Measurements from ENCODE around the gene CREB3. TPM values are rescaled to one million over a fixed set of nuclear protein-coding genes. Genes with fewer than 3 reads are reported as not detected.

Gene CREB3
- total and polyA plus RNA-seq, 2 experiments from 2014 or later = 20.3 to 32.4 TPM

DNA sequence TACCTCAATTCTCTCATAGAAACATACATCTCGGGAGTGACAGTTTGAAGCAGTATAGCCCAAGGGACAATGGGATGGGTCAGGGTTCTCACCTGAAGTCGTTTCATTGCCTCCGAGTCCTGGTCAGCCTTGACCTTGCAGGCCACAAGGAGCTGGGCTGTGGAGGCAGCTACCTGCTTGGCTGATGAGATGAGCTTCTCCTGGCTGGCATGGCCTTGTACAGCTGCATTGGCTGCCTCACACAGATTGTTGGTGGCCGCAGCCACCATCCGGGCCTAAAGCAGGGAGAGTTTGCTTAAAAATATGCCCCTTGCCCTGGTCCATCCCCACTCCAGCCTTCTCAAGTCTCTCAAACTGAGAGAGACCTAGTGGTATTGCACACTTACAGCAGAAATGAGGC is 34.2 kb upstream of the CREB3 start:
- Mint-ChIP-seq H3K27me3 (ENCODE audit: insufficient read depth, low read depth, poor library complexity) (peaks cover 10% of the 10 kb centered on the region), H3K9me3 (no peaks in the 10 kb centered on the region), H3K36me3 (ENCODE audit: low read depth) (no peaks in the 10 kb centered on the region; the same call in none of the 3 replicates), H3K4me3 (no peak overlapping the region), H3K27ac (no peak overlapping the region), H3K4me1 (no peaks in the 10 kb centered on the region)
- H3F3A ChIP-seq (replicated peaks; ENCODE audit: low read depth) = peaks cover 6% of the 10 kb centered on the region
- no peak overlapping the region for H3K4me2 ChIP-seq
- no peak overlapping the region for H3K4me3 ChIP-seq
- no peaks in the 10 kb centered on the region for H3K79me2 ChIP-seq (replicated peaks; ENCODE audit: insufficient read depth)
- no peak for TF ChIP-seq EZH2 (IDR thresholded peaks at IDR 0.05; ENCODE audit: low read depth, unreplicated experiment)
- no peak for TF ChIP-seq CREB1 (CRISPR knock-in tag; IDR thresholded peaks at IDR 0.05; ENCODE audit: low read depth)
- no peak for TF ChIP-seq NANOG (IDR thresholded peaks at IDR 0.05; ENCODE audit: borderline replicate concordance)
- TF ChIP-seq JUNB (IDR thresholded peaks at IDR 0.05; ENCODE audit: unreplicated experiment) = no peak
- TF ChIP-seq POLR2AphosphoS5 (IDR thresholded peaks at IDR 0.05; ENCODE audit: low read depth) = no peak
- TF ChIP-seq, protein P1, sequence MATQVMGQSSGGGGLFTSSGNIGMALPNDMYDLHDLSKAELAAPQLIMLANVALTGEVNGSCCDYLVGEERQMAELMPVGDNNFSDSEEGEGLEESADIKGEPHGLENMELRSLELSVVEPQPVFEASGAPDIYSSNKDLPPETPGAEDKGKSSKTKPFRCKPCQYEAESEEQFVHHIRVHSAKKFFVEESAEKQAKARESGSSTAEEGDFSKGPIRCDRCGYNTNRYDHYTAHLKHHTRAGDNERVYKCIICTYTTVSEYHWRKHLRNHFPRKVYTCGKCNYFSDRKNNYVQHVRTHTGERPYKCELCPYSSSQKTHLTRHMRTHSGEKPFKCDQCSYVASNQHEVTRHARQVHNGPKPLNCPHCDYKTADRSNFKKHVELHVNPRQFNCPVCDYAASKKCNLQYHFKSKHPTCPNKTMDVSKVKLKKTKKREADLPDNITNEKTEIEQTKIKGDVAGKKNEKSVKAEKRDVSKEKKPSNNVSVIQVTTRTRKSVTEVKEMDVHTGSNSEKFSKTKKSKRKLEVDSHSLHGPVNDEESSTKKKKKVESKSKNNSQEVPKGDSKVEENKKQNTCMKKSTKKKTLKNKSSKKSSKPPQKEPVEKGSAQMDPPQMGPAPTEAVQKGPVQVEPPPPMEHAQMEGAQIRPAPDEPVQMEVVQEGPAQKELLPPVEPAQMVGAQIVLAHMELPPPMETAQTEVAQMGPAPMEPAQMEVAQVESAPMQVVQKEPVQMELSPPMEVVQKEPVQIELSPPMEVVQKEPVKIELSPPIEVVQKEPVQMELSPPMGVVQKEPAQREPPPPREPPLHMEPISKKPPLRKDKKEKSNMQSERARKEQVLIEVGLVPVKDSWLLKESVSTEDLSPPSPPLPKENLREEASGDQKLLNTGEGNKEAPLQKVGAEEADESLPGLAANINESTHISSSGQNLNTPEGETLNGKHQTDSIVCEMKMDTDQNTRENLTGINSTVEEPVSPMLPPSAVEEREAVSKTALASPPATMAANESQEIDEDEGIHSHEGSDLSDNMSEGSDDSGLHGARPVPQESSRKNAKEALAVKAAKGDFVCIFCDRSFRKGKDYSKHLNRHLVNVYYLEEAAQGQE (IDR thresholded peaks at IDR 0.05; ENCODE audit: unreplicated experiment) = no peak
- TF ChIP-seq EZH2phosphoT487 (IDR thresholded peaks at IDR 0.05; ENCODE audit: unreplicated experiment) = no peak
- TF ChIP-seq, protein P2, sequence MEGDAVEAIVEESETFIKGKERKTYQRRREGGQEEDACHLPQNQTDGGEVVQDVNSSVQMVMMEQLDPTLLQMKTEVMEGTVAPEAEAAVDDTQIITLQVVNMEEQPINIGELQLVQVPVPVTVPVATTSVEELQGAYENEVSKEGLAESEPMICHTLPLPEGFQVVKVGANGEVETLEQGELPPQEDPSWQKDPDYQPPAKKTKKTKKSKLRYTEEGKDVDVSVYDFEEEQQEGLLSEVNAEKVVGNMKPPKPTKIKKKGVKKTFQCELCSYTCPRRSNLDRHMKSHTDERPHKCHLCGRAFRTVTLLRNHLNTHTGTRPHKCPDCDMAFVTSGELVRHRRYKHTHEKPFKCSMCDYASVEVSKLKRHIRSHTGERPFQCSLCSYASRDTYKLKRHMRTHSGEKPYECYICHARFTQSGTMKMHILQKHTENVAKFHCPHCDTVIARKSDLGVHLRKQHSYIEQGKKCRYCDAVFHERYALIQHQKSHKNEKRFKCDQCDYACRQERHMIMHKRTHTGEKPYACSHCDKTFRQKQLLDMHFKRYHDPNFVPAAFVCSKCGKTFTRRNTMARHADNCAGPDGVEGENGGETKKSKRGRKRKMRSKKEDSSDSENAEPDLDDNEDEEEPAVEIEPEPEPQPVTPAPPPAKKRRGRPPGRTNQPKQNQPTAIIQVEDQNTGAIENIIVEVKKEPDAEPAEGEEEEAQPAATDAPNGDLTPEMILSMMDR (conservative IDR thresholded peaks at IDR 0.05; ENCODE audit: low read depth in 2 of 2) = no peak
- TF ChIP-seq, protein P3, sequence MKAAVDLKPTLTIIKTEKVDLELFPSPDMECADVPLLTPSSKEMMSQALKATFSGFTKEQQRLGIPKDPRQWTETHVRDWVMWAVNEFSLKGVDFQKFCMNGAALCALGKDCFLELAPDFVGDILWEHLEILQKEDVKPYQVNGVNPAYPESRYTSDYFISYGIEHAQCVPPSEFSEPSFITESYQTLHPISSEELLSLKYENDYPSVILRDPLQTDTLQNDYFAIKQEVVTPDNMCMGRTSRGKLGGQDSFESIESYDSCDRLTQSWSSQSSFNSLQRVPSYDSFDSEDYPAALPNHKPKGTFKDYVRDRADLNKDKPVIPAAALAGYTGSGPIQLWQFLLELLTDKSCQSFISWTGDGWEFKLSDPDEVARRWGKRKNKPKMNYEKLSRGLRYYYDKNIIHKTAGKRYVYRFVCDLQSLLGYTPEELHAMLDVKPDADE (IDR thresholded peaks at IDR 0.05) = no peak
- TF ChIP-seq, protein P4, sequence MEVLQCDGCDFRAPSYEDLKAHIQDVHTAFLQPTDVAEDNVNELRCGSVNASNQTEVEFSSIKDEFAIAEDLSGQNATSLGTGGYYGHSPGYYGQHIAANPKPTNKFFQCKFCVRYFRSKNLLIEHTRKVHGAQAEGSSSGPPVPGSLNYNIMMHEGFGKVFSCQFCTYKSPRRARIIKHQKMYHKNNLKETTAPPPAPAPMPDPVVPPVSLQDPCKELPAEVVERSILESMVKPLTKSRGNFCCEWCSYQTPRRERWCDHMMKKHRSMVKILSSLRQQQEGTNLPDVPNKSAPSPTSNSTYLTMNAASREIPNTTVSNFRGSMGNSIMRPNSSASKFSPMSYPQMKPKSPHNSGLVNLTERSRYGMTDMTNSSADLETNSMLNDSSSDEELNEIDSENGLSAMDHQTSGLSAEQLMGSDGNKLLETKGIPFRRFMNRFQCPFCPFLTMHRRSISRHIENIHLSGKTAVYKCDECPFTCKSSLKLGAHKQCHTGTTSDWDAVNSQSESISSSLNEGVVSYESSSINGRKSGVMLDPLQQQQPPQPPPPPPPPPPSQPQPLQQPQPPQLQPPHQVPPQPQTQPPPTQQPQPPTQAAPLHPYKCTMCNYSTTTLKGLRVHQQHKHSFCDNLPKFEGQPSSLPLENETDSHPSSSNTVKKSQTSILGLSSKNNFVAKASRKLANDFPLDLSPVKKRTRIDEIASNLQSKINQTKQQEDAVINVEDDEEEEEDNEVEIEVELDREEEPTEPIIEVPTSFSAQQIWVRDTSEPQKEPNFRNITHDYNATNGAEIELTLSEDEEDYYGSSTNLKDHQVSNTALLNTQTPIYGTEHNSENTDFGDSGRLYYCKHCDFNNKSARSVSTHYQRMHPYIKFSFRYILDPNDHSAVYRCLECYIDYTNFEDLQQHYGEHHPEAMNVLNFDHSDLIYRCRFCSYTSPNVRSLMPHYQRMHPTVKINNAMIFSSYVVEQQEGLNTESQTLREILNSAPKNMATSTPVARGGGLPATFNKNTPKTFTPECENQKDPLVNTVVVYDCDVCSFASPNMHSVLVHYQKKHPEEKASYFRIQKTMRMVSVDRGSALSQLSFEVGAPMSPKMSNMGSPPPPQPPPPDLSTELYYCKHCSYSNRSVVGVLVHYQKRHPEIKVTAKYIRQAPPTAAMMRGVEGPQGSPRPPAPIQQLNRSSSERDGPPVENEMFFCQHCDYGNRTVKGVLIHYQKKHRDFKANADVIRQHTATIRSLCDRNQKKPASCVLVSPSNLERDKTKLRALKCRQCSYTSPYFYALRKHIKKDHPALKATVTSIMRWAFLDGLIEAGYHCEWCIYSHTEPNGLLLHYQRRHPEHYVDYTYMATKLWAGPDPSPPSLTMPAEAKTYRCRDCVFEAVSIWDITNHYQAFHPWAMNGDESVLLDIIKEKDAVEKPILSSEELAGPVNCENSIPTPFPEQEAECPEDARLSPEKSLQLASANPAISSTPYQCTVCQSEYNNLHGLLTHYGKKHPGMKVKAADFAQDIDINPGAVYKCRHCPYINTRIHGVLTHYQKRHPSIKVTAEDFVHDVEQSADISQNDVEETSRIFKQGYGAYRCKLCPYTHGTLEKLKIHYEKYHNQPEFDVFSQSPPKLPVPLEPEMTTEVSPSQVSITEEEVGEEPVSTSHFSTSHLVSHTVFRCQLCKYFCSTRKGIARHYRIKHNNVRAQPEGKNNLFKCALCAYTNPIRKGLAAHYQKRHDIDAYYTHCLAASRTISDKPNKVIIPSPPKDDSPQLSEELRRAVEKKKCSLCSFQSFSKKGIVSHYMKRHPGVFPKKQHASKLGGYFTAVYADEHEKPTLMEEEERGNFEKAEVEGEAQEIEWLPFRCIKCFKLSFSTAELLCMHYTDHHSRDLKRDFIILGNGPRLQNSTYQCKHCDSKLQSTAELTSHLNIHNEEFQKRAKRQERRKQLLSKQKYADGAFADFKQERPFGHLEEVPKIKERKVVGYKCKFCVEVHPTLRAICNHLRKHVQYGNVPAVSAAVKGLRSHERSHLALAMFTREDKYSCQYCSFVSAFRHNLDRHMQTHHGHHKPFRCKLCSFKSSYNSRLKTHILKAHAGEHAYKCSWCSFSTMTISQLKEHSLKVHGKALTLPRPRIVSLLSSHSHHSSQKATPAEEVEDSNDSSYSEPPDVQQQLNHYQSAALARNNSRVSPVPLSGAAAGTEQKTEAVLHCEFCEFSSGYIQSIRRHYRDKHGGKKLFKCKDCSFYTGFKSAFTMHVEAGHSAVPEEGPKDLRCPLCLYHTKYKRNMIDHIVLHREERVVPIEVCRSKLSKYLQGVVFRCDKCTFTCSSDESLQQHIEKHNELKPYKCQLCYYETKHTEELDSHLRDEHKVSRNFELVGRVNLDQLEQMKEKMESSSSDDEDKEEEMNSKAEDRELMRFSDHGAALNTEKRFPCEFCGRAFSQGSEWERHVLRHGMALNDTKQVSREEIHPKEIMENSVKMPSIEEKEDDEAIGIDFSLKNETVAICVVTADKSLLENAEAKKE (CRISPR knock-in tag; IDR thresholded peaks at IDR 0.05) = no peak
- no peak for TF ChIP-seq STAT1 (IDR thresholded peaks at IDR 0.05; ENCODE audit: unreplicated experiment)
- TF ChIP-seq ZNF114 (CRISPR knock-in tag; IDR thresholded peaks at IDR 0.05) = no peak
- TF ChIP-seq ZNF331 (CRISPR knock-in tag; IDR thresholded peaks at IDR 0.05; ENCODE audit: low read depth) = no peak
- no peaks in the 10 kb centered on the region for H3K4me1 ChIP-seq (ENCODE audit: insufficient read depth)
- no peaks in the 10 kb centered on the region for H3K27me3 ChIP-seq (ENCODE audit: insufficient read depth)
- DNase-seq (ENCODE audit: low spot score) = no peak
- no peak overlapping the region for H3K27ac ChIP-seq (ENCODE audit: low read depth)
- H3K9me2 ChIP-seq (ENCODE audit: insufficient read depth) = no peaks in the 10 kb centered on the region
- H2AFZ ChIP-seq = no peak overlapping the region
- H4K20me1 ChIP-seq (replicated peaks; ENCODE audit: insufficient read depth) = no peaks in the 10 kb centered on the region
- ATAC-seq = no peak
- H3K36me3 ChIP-seq (ENCODE audit: insufficient read depth) = peaks cover 31% of the 10 kb centered on the region; the same call in 1 of the 2 replicates
